Measurements from ENCODE around the gene PHLPP1. TPM values are rescaled to one million over a fixed set of nuclear protein-coding genes. Genes with fewer than 3 reads are reported as not detected.

The PHLPP1 gene
- total RNA-seq, 1 experiment from 2014 or later = 39.9 TPM

- no peaks in the 10 kb centered on the region for H3K27me3 Mint-ChIP-seq (ENCODE audit: low read depth)
- no peak overlapping the region for H2BK12ac ChIP-seq (ENCODE audit: insufficient read length, low read depth, low read length)
- H2BK5ac ChIP-seq (ENCODE audit: insufficient read length, low read length) = no peak overlapping the region
- peaks cover 10% of the 10 kb centered on the region; the same call in 1 of the 2 replicates for H3K79me2 ChIP-seq (ENCODE audit: insufficient read depth, low read length)
- H4K5ac ChIP-seq (ENCODE audit: insufficient read length, low read depth, low read length) = no peak overlapping the region
- H4K8ac ChIP-seq (replicated peaks; ENCODE audit: insufficient read length, low read depth, low read length) = no peak overlapping the region
- H3K36me3 Mint-ChIP-seq (ENCODE audit: insufficient read depth in 1 of 3, low read depth in 3 of 3) = peaks cover 5 to 7% (median 6%) of the 10 kb centered on the region in 3 experiments; a peak in 6 of 7 replicates
- H3K9ac ChIP-seq (ENCODE audit: extremely low read depth, insufficient read length, low read length) = no peak overlapping the region
- peaks cover 6% of the 10 kb centered on the region for H3K79me1 ChIP-seq (ENCODE audit: insufficient read depth, low read depth, low read length, poor library complexity, severe bottlenecking)
- DNase-seq = peak; percentile 42
- H3K4me1 Mint-ChIP-seq = peaks cover 62 to 63% of the 10 kb centered on the region in 2 experiments
- H3K9me3 ChIP-seq (ENCODE audit: control insufficient read depth, low read depth, low read length) = no peaks in the 10 kb centered on the region
- no peak overlapping the region for H2AK5ac ChIP-seq (ENCODE audit: insufficient read length, low read length)
- no peak overlapping the region for H2AFZ ChIP-seq (ENCODE audit: low read length)
- no peak overlapping the region for H3K56ac ChIP-seq (ENCODE audit: insufficient read length, low read depth, low read length)
- H3K4ac ChIP-seq (ENCODE audit: low read depth, low read length) = no peak overlapping the region
- peak overlapping the region; percentile 12 to 56; a peak in 2 of 5 replicates for H3K4me3 Mint-ChIP-seq
- TF ChIP-seq, protein P1, sequence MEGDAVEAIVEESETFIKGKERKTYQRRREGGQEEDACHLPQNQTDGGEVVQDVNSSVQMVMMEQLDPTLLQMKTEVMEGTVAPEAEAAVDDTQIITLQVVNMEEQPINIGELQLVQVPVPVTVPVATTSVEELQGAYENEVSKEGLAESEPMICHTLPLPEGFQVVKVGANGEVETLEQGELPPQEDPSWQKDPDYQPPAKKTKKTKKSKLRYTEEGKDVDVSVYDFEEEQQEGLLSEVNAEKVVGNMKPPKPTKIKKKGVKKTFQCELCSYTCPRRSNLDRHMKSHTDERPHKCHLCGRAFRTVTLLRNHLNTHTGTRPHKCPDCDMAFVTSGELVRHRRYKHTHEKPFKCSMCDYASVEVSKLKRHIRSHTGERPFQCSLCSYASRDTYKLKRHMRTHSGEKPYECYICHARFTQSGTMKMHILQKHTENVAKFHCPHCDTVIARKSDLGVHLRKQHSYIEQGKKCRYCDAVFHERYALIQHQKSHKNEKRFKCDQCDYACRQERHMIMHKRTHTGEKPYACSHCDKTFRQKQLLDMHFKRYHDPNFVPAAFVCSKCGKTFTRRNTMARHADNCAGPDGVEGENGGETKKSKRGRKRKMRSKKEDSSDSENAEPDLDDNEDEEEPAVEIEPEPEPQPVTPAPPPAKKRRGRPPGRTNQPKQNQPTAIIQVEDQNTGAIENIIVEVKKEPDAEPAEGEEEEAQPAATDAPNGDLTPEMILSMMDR (conservative IDR thresholded peaks at IDR 0.05) = peak; percentile 17; the same call in 1 of the 3 replicates
- no peak overlapping the region for H2BK15ac ChIP-seq (ENCODE audit: low read depth, low read length)
- peak overlapping the region; percentile 61 to 99 (median 97); a peak in 5 of 7 replicates for H3K27ac Mint-ChIP-seq
- no CpG with 5 or more reads among the region's 6 CpGs for WGBS (ENCODE audit: extremely low coverage, insufficient read length, low lambda C conversion rate)
- H3K23ac ChIP-seq (ENCODE audit: insufficient read length, low read depth, low read length) = no peak overlapping the region
- H4K91ac ChIP-seq (ENCODE audit: insufficient read length, low read depth, low read length) = no peak overlapping the region
- no peaks in the 10 kb centered on the region for H3K27me3 ChIP-seq (ENCODE audit: insufficient read depth, low read length)
- H3K4me1 ChIP-seq (ENCODE audit: insufficient read depth, low read length) = peaks cover 22% of the 10 kb centered on the region; the same call in 1 of the 2 replicates
- no peaks in the 10 kb centered on the region; a peak in 1 of 5 replicates for H3K9me3 Mint-ChIP-seq
- no peaks in the 10 kb centered on the region for H4K20me1 ChIP-seq (ENCODE audit: control insufficient read depth, insufficient read depth, insufficient read length)
- no peak overlapping the region for H2BK20ac ChIP-seq (ENCODE audit: low read depth, low read length, poor library complexity, severe bottlenecking)
- no peak overlapping the region for H3T11ph ChIP-seq (ENCODE audit: low read length)
- no peaks in the 10 kb centered on the region for H3K23me2 ChIP-seq (ENCODE audit: insufficient read length, low read depth, low read length, poor library complexity, severe bottlenecking)
- H3K4me2 ChIP-seq (ENCODE audit: insufficient read depth, insufficient read length, low read length) = peak overlapping the region; percentile 41
- H3K18ac ChIP-seq (ENCODE audit: insufficient read length, low read depth, low read length) = no peak overlapping the region
- no peak overlapping the region for H3K14ac ChIP-seq (ENCODE audit: insufficient read depth, low read length)
- H3K27ac ChIP-seq (ENCODE audit: insufficient read length, low read depth, low read length) = peak overlapping the region; percentile 94
- H2BK120ac ChIP-seq (ENCODE audit: low read depth, low read length, poor library complexity, severe bottlenecking) = no peak overlapping the region
Observed at GRCh38 chr18:62877411-62878221, 162.3 kb downstream of the PHLPP1 start.

All from H9 (cell line).